Measurements from ENCODE around the gene L3MBTL4. TPM values are rescaled to one million over a fixed set of nuclear protein-coding genes. Genes with fewer than 3 reads are reported as not detected.

The L3MBTL4 gene
- 0.02 and 0.05 TPM in 2 replicates for polyA plus RNA-seq (2012; rRNA removed)
- polyA plus RNA-seq (2012; cell fraction: cytosol; rRNA removed) = 0.04 and 0.07 TPM in 2 replicates
- polyA plus RNA-seq (2012; cell fraction: nucleus; rRNA removed) = 0.19 TPM in 1 of 2 replicates, not detected in the other

DNA sequence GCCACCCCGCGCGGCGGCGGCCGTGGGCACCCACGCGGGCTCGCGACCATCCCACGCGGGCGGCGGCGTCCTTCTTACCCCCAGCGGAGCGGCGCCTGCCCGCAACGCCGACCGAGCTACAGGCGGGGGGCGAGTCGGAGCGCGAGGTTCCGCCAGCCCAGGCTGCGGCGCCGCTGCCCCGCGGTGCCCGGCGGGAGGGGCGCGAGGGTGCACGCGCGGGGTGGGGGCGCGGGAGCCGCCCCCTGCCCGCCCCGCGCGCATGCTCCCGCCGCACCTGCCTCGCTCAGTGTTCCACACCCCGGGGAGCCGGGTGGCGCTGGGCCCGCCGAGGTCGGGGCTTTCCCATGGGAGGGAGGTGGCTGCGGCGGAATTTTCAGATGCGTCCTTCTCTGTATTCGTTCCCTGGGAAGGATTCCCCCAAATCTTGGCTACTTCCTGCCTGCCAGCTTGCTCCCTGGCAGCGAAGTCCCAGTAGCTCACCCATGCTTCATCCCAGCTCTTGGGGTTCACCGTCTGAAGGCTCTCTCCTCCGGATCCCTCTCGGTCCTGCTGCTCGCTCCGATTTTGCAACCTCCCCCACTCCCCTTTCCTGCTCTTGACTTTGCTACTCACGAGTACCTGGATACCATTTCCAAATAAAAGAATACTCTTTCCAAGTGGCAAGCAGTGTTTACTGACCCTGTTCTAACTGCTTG lies at the start of gene L3MBTL4:
L3MBTL4 (minus strand) TSS at position 189 of the 695 bp plus-strand sequence. CDS start 103,286 bp downstream, outside the sequence.
- 56% methylated on average over 6 of the region's 67 CpGs for WGBS (ENCODE audit: low lambda C conversion rate)
- CTCF ChIA-PET = interaction anchor here (0.9 to 1.6 kb wide), 5 partner anchors 13 to 535 kb away, joined by 3 to 4 read pairs (median 3); no protein-coding TSS in a partner anchor
- Histone ChIP-seq H3K9ac (no peak within 1 kb of the TSS), H3K27ac (ENCODE audit: low read depth in 2 of 2, low read length in 1 of 2) (no peak within 1 kb of the TSS; a peak in 1 of 4 replicates), H4K20me1 (ENCODE audit: insufficient read depth) (no peaks in the 10 kb centered on the region), H3K9me3 (no peaks in the 10 kb centered on the region), H3K9me2 (no peaks in the 10 kb centered on the region), H3K36me3 (replicated peaks in 1 of 2; ENCODE audit: control insufficient read depth in 1 of 2, insufficient read depth in 2 of 2, low read length in 1 of 2) (no peaks in the 10 kb centered on the region), H3K4me1 (ENCODE audit: control insufficient read depth in 1 of 2, insufficient read depth in 2 of 2, low read depth in 1 of 2, low read length in 1 of 2) (peaks cover 0 to 6% of the 10 kb centered on the region in 2 experiments; a peak in 1 of 4 replicates), H2AFZ (ENCODE audit: low read depth) (no peak within 1 kb of the TSS), H3K27me3 (ENCODE audit: insufficient read depth) (peaks cover 18% of the 10 kb centered on the region; the same call in 1 of the 2 replicates), H3F3A (replicated peaks; ENCODE audit: insufficient read depth) (no peaks in the 10 kb centered on the region), H3K4me3 (ENCODE audit: low read depth in 2 of 2, low read length in 1 of 2) (peak within 1 kb of the TSS; percentile 19 to 57; a peak in 2 of 4 replicates), H3K79me2 (ENCODE audit: insufficient read depth) (no peaks in the 10 kb centered on the region), H3K4me2 (peak within 1 kb of the TSS; percentile 41; the same call in 1 of the 2 replicates)
- DNase-seq = peak; percentile 87
- TF ChIP-seq TEAD4 (IDR thresholded peaks at IDR 0.05; ENCODE audit: borderline replicate concordance, insufficient read depth) = no peak
- peak; percentile 49; the same call in 1 of the 2 replicates for TF ChIP-seq NRF1 (IDR thresholded peaks at IDR 0.05; ENCODE audit: low read depth, low read length)
- POLR2A ChIA-PET = no interaction called here

DNA sequence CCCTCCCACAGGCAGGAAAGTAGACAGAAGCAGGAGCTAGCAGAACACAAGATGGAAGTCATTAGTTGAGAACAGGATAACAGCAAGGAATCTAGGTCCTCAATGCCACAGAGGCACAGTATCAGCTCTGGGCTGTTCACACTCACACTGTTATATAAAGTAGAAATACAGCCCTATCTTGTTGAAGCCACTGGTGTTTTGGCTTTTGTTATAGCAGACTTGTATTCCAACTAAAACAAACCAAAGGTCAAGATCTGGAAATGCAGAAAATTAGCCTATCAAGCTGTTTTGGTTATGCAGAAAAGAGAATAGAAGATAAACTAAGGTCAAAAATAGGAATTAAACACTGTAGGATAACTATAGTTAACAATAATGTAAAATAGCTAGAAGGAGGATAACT lies 37.5 kb upstream of the L3MBTL4 start:
- Histone ChIP-seq H3K36me3 (replicated peaks in 1 of 2; ENCODE audit: control insufficient read depth in 1 of 2, insufficient read depth in 2 of 2, low read length in 1 of 2) (no peaks in the 10 kb centered on the region), H4K20me1 (ENCODE audit: insufficient read depth) (no peaks in the 10 kb centered on the region), H3F3A (replicated peaks; ENCODE audit: insufficient read depth) (no peaks in the 10 kb centered on the region), H2AFZ (ENCODE audit: low read depth) (no peak overlapping the region), H3K27me3 (ENCODE audit: insufficient read depth) (no peaks in the 10 kb centered on the region), H3K79me2 (ENCODE audit: insufficient read depth) (no peaks in the 10 kb centered on the region), H3K9me2 (no peaks in the 10 kb centered on the region), H3K4me2 (no peak overlapping the region), H3K27ac (ENCODE audit: low read depth in 2 of 2, low read length in 1 of 2) (no peak overlapping the region), H3K9ac (no peak overlapping the region), H3K4me1 (ENCODE audit: control insufficient read depth in 1 of 2, insufficient read depth in 2 of 2, low read depth in 1 of 2, low read length in 1 of 2) (peaks cover 0 to 7% of the 10 kb centered on the region in 2 experiments; a peak in 2 of 4 replicates), H3K4me3 (ENCODE audit: low read depth in 2 of 2, low read length in 1 of 2) (no peak overlapping the region), H3K9me3 (no peaks in the 10 kb centered on the region)
- ChIA-PET POLR2A (no interaction called here), CTCF (interaction anchor here (1.0 kb wide), 1 partner anchor 54 kb away, joined by 3 read pairs; no protein-coding TSS in a partner anchor)
- DNase-seq = no peak
- TF ChIP-seq MEF2A (IDR thresholded peaks at IDR 0.05; ENCODE audit: borderline replicate concordance, low read depth) = no peak
- TF ChIP-seq EZH2phosphoT487 (IDR thresholded peaks at IDR 0.05; ENCODE audit: borderline replicate concordance, low read depth) = no peak
- TF ChIP-seq CHD2 (IDR thresholded peaks at IDR 0.05; ENCODE audit: low read length, partially characterized antibody) = no peak
- TF ChIP-seq, protein P1, sequence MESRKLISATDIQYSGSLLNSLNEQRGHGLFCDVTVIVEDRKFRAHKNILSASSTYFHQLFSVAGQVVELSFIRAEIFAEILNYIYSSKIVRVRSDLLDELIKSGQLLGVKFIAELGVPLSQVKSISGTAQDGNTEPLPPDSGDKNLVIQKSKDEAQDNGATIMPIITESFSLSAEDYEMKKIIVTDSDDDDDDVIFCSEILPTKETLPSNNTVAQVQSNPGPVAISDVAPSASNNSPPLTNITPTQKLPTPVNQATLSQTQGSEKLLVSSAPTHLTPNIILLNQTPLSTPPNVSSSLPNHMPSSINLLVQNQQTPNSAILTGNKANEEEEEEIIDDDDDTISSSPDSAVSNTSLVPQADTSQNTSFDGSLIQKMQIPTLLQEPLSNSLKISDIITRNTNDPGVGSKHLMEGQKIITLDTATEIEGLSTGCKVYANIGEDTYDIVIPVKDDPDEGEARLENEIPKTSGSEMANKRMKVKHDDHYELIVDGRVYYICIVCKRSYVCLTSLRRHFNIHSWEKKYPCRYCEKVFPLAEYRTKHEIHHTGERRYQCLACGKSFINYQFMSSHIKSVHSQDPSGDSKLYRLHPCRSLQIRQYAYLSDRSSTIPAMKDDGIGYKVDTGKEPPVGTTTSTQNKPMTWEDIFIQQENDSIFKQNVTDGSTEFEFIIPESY (IDR thresholded peaks at IDR 0.05; ENCODE audit: borderline replicate concordance, low read depth) = no peak
- TF ChIP-seq NFIC (IDR thresholded peaks at IDR 0.05; ENCODE audit: borderline replicate concordance) = no peak
- no peak for TF ChIP-seq YY1 (IDR thresholded peaks at IDR 0.05; ENCODE audit: low read depth)
- TF ChIP-seq, protein P2, sequence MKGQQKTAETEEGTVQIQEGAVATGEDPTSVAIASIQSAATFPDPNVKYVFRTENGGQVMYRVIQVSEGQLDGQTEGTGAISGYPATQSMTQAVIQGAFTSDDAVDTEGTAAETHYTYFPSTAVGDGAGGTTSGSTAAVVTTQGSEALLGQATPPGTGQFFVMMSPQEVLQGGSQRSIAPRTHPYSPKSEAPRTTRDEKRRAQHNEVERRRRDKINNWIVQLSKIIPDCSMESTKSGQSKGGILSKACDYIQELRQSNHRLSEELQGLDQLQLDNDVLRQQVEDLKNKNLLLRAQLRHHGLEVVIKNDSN (IDR thresholded peaks at IDR 0.05; ENCODE audit: borderline replicate concordance, low read depth) = no peak

All from SK-N-SH (cell line).